Measurements from ENCODE around the gene TEKT3.

TEKT3 gene

DNA sequence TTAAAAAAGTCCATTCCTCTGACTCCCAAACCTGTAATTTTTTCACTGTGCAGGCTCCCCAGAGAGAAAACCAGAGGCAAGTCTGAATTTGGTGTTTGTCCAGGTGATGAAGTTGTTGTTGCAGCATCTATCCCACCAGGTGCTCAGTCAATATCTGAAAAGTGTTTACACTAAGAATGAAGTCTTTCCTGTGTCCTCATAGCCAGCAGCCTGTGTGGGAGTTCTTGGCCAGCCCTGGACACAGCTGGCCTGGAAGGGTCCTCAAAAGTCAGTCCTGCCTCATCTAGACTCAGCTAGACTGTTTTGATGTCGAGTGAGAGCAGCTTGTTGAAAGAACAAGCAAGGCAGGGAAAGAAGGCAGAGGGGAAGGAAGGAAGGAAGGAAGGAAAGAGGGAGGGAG, 72.9 kb downstream of the TEKT3 start:
- no peak overlapping the region for H3K27ac ChIP-seq
- TF ChIP-seq CTCF (IDR thresholded peaks at IDR 0.05) (no peak), ZFX (IDR thresholded peaks at IDR 0.05; ENCODE audit: borderline replicate concordance) (no peak)

DNA sequence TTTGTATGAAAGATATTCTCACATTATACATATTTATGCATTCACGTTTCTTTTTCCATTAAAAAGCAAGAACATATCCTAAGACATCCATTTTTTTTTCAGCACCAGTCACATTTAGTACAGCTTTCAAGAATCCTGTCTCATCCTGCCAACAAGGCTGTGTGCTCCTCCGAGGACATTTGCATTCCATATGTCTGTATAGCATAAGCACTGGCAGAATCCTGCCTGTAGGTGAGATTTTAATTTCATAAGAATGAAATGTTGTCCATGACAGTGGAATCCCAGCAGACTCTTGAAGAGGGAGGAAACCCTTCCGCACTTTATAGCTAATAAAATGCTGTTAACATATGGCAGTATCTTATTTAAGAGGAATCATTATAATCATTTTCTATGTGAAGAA, 73.4 kb downstream of the TEKT3 start:
- no peak overlapping the region for H3K27ac ChIP-seq

GRCh38 chr17:15266325-15267125, 74.9 kb downstream of the TEKT3 start:
- no peak overlapping the region for H3K27ac ChIP-seq
- no peak for TF ChIP-seq CTCF (IDR thresholded peaks at IDR 0.05)
- no peak for TF ChIP-seq ZFX (IDR thresholded peaks at IDR 0.05; ENCODE audit: borderline replicate concordance)

More for the DNA sequence above, 73.4 kb downstream of the TEKT3 start:
- TF ChIP-seq CTCF (IDR thresholded peaks at IDR 0.05) = no peak
- TF ChIP-seq ZFX (IDR thresholded peaks at IDR 0.05; ENCODE audit: borderline replicate concordance) = no peak

DNA sequence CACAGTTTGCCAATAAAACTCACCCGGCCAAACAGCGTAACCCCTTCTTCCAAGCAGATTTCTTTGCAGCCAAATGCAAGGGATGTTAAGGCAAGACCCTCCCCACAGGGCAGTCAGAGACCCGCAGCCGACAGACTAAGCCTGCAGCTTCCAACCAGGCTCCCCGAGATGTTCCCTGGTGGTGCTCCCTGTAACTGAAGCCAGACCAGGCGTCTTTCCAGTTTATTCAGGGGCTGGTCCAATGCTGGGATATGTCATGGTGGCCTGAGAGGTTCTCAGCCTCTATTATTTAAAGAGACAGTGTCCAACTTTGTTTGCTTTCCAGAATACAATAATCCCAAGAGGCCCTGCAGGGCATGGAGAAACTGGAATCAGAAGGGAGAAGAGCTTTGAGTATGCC, 76.3 kb downstream of the TEKT3 start, which contains the start of gene PMP22:
PMP22 (minus strand) TSS at position 196 of the 400 bp plus-strand sequence. CDS start 4,599 bp downstream, outside the sequence.
- TF ChIP-seq CTCF (IDR thresholded peaks at IDR 0.05) (no peak), ZFX (IDR thresholded peaks at IDR 0.05; ENCODE audit: borderline replicate concordance) (no peak)
- H3K27ac ChIP-seq = no peak within 1 kb of the TSS

GRCh38 chr17:15264542-15264941, 76.9 kb downstream of the TEKT3 start:
- TF ChIP-seq CTCF (IDR thresholded peaks at IDR 0.05) (no peak), ZFX (IDR thresholded peaks at IDR 0.05; ENCODE audit: borderline replicate concordance) (no peak)
- no peak overlapping the region for H3K27ac ChIP-seq

- H3K27ac ChIP-seq = no peak overlapping the region
These were observed 77.7 kb downstream of the TEKT3 start for GRCh38 chr17:15263680-15264079.

More at GRCh38 chr17:15263680-15264079, 77.7 kb downstream of the TEKT3 start:
- no peak for TF ChIP-seq ZFX (IDR thresholded peaks at IDR 0.05; ENCODE audit: borderline replicate concordance)
- no peak for TF ChIP-seq CTCF (IDR thresholded peaks at IDR 0.05)
